Neural progenitor cell (in vitro differentiated cells): ENCODE data around the gene PF4V1. TPM values are rescaled to one million over a fixed set of nuclear protein-coding genes. Genes with fewer than 3 reads are reported as not detected.

ENCODE experiments used
- DNase-seq: peaks from one replicate; pipeline ENCODE4 v3.0.0-alpha.2; 2016; ENCODE audit warnings: low spot score
- H2AFZ ChIP-seq: fragments of 200-600 bp; sonication (generic); replicated peaks from 2 replicates; pipeline ENCODE4 v1.6.1; 2016; ENCODE audit warnings: antibody characterized with exemption
- H3F3A ChIP-seq: fragments of 200-600 bp; sonication (generic); 2 replicates; pipeline ENCODE4 v1.6.1; 2016; ENCODE audit warnings: antibody characterized with exemption, low read depth
- H3K27ac ChIP-seq: fragments of 200-600 bp; sonication (generic); 2 replicates; pipeline ENCODE4 v1.5.1; 2016; ENCODE audit warnings: mild to moderate bottlenecking
- H3K27me3 ChIP-seq: fragments of 200-600 bp; sonication (generic); 2 replicates; pipeline ENCODE4 v1.6.1; 2016; ENCODE audit warnings: mild to moderate bottlenecking, moderate library complexity
- H3K36me3 ChIP-seq: fragments of 200-600 bp; sonication (generic); 2 replicates; pipeline ENCODE4 v1.5.1; 2016
- H3K4me1 ChIP-seq: fragments of 200-600 bp; sonication (generic); 2 replicates; pipeline ENCODE4 v1.6.1; 2016; ENCODE audit warnings: mixed run types
- H3K4me2 ChIP-seq: fragments of 200-600 bp; sonication (generic); 2 replicates; pipeline ENCODE4 v1.6.1; 2016
- H3K4me3 ChIP-seq: fragments of 200-600 bp; sonication (generic); 2 replicates; pipeline ENCODE4 v1.5.1; 2016
- H3K79me2 ChIP-seq: fragments of 200-600 bp; sonication (generic); 2 replicates; pipeline ENCODE4 v1.6.1; 2016; ENCODE audit warnings: low read depth
- H3K9ac ChIP-seq: fragments of 200-600 bp; sonication (generic); 2 replicates; pipeline ENCODE4 v1.6.1; 2016
- H3K9me3 ChIP-seq: fragments of 200-600 bp; sonication (generic); 2 replicates; pipeline ENCODE4 v1.5.1; 2016; ENCODE audit warnings: low read depth
- H4K20me1 ChIP-seq: fragments of 200-600 bp; sonication (generic); 2 replicates; pipeline ENCODE4 v1.6.1; 2016; ENCODE audit warnings: low read depth
- H3K27ac Mint-ChIP-seq: 3 replicates; pipeline ENCODE4 v1.8.0; 2021; ENCODE audit warnings: mixed read lengths
- H3K27me3 Mint-ChIP-seq: 2 replicates; pipeline ENCODE4 v1.8.0; 2022; ENCODE audit warnings: low read depth, mild to moderate bottlenecking, inconsistent platforms, moderate library complexity, mixed read lengths; ENCODE audit not compliant: insufficient read depth
- H3K36me3 Mint-ChIP-seq: 3 replicates; pipeline ENCODE4 v1.8.0; 2021; ENCODE audit warnings: mixed read lengths
- H3K4me1 Mint-ChIP-seq: 3 replicates; pipeline ENCODE4 v1.8.0; 2021; ENCODE audit warnings: mixed read lengths
- H3K4me3 Mint-ChIP-seq: 3 replicates; pipeline ENCODE4 v1.8.0; 2021; ENCODE audit warnings: mild to moderate bottlenecking, moderate library complexity, mixed read lengths
- H3K9me3 Mint-ChIP-seq: 3 replicates; pipeline ENCODE4 v1.8.0; 2020; ENCODE audit warnings: mixed read lengths
- CTCF ChIP-seq: fragments of 200-600 bp; sonication (generic); IDR thresholded peaks from 2 replicates; pipeline ENCODE4 v1.5.1; 2017; ENCODE audit warnings: antibody characterized with exemption, mild to moderate bottlenecking
- EZH2 ChIP-seq: fragments of 200-600 bp; sonication (generic); IDR thresholded peaks from 2 replicates; pipeline ENCODE4 v1.6.1; 2017; ENCODE audit warnings: antibody characterized with exemption, mild to moderate bottlenecking, moderate library complexity
- EZH2phosphoT487 ChIP-seq: fragments of 200-600 bp; sonication (generic); IDR thresholded peaks from 2 replicates; pipeline ENCODE4 v1.6.1; 2017; ENCODE audit warnings: antibody characterized with exemption
- total RNA-seq: library from RNA; depleted of rRNA; stranded (reverse); fragments of >200 nt; gene quantifications from 2 replicates; pipeline ENCODE4 v1.2.3, GENCODE V29; 2015; ENCODE audit warnings: low replicate concordance

The PF4V1 gene
- total RNA-seq, 1 donor from 2014 or later = not detected

- no peak for TF ChIP-seq CTCF
- TF ChIP-seq EZH2phosphoT487 = no peak
- TF ChIP-seq EZH2 = no peak
- Mint-ChIP-seq H3K9me3 (no peaks in the 10 kb centered on the region), H3K36me3 (no peaks in the 10 kb centered on the region), H3K4me3 (no peak overlapping the region), H3K27me3 (peaks cover 2% of the 10 kb centered on the region), H3K27ac (no peak overlapping the region), H3K4me1 (peaks cover 8% of the 10 kb centered on the region)
- Histone ChIP-seq H4K20me1 (no peaks in the 10 kb centered on the region), H3K4me2 (no peak overlapping the region), H3K27ac (no peak overlapping the region), H3K4me3 (no peak overlapping the region), H3K36me3 (no peaks in the 10 kb centered on the region), H3K79me2 (no peaks in the 10 kb centered on the region), H3K4me1 (no peaks in the 10 kb centered on the region), H3K9ac (no peak overlapping the region), H3K9me3 (no peaks in the 10 kb centered on the region), H3K27me3 (no peaks in the 10 kb centered on the region), H2AFZ (no peak overlapping the region), H3F3A (no peaks in the 10 kb centered on the region)
- no peak for DNase-seq
These were observed 38.8 kb downstream of the PF4V1 start for GRCh38 chr4:73891739-73892405.

GRCh38 chr4:73892966-73893365 lies 39.9 kb downstream of the PF4V1 start:
- Mint-ChIP-seq H3K4me3 (no peak overlapping the region), H3K9me3 (no peaks in the 10 kb centered on the region), H3K27me3 (peaks cover 2% of the 10 kb centered on the region), H3K36me3 (no peaks in the 10 kb centered on the region), H3K4me1 (peaks cover 8% of the 10 kb centered on the region), H3K27ac (no peak overlapping the region)
- Histone ChIP-seq H4K20me1 (no peaks in the 10 kb centered on the region), H3K4me1 (no peaks in the 10 kb centered on the region), H2AFZ (no peak overlapping the region), H3K36me3 (no peaks in the 10 kb centered on the region), H3K4me2 (no peak overlapping the region), H3K79me2 (no peaks in the 10 kb centered on the region), H3K9me3 (no peaks in the 10 kb centered on the region), H3K27me3 (no peaks in the 10 kb centered on the region), H3K4me3 (no peak overlapping the region), H3K9ac (no peak overlapping the region), H3K27ac (no peak overlapping the region), H3F3A (no peaks in the 10 kb centered on the region)
- no peak for TF ChIP-seq CTCF
- TF ChIP-seq EZH2phosphoT487 = no peak
- TF ChIP-seq EZH2 = no peak
- no peak for DNase-seq

GRCh38 chr4:73894001-73894400 lies 40.9 kb downstream of the PF4V1 start:
- Histone ChIP-seq H3F3A (no peaks in the 10 kb centered on the region), H3K4me2 (no peak overlapping the region), H3K9ac (no peak overlapping the region), H3K4me1 (no peaks in the 10 kb centered on the region), H3K27ac (no peak overlapping the region), H3K36me3 (no peaks in the 10 kb centered on the region), H3K4me3 (no peak overlapping the region), H3K79me2 (no peaks in the 10 kb centered on the region), H2AFZ (no peak overlapping the region), H3K9me3 (no peaks in the 10 kb centered on the region), H3K27me3 (no peaks in the 10 kb centered on the region), H4K20me1 (no peaks in the 10 kb centered on the region)
- H3K4me1 Mint-ChIP-seq = peaks cover 8% of the 10 kb centered on the region
- peaks cover 2% of the 10 kb centered on the region for H3K27me3 Mint-ChIP-seq
- TF ChIP-seq EZH2phosphoT487 = no peak
- TF ChIP-seq CTCF = no peak
- no peak for TF ChIP-seq EZH2
- H3K9me3 Mint-ChIP-seq = no peaks in the 10 kb centered on the region
- no peaks in the 10 kb centered on the region for H3K36me3 Mint-ChIP-seq
- DNase-seq = no peak
- H3K4me3 Mint-ChIP-seq = no peak overlapping the region
- H3K27ac Mint-ChIP-seq = no peak overlapping the region
